GM18508 (cell line): ENCODE measurements around the gene OSBPL5.

Source experiments
- ATAC-seq: cut with Tn5 transposase; IDR thresholded peaks from one replicate; pipeline ENCODE4 v1.9.1; 2021; ENCODE audit warnings: moderate number of reproducible peaks; ENCODE audit not compliant: insufficient read depth, unreplicated experiment

The OSBPL5 gene

DNA sequence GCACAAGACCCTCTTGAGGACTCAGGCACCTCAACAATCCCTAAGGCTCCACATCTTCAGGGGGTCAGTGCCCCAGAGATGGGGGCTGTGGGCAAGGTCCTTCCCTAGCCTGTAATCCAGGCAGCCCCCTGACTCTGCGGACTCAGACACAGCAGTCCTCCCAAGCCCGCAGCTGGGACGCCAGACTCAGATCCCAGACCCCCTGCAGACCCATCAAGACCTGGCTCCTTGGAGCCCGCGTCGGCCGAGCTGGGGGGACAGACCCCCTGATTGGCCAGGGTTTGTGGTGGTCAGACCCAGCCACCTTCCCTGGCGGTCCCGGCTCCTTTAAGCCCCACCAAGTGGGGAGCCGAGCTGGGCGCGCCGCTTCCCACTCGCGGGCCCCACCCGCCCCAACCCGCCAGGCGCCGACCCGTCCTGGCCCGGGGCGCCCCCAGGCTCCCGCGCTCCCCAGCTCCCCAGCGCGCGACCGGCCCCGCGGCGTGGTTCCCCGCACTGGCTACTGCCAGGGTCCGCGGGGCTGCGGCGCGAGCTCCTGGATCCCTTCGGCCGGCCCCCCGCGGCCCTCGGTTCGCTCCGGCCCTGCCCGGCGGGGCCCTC is 458 bp downstream of the OSBPL5 start:
- no peak for ATAC-seq

DNA sequence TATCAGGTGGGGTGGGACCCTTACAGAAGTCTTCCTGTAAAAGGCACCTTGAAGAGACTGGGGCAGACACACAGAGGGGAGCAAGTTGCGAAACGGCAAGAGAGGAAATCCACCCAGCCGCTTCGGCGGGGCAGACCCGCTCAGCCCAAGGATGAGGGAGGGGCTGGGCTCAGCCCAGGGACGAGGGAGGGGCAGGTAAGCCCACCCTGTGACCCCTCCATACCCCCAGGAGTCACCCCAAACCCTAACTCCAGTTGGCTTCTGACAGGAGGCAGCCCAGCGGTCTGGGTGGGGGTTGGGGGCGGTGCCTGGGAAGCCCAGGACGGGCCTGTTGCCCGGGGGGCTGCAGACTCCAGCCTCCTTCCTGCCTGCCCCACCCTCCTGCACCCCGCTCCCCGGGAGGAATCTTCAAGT is 965 bp downstream of the OSBPL5 start:
- ATAC-seq = no peak

DNA sequence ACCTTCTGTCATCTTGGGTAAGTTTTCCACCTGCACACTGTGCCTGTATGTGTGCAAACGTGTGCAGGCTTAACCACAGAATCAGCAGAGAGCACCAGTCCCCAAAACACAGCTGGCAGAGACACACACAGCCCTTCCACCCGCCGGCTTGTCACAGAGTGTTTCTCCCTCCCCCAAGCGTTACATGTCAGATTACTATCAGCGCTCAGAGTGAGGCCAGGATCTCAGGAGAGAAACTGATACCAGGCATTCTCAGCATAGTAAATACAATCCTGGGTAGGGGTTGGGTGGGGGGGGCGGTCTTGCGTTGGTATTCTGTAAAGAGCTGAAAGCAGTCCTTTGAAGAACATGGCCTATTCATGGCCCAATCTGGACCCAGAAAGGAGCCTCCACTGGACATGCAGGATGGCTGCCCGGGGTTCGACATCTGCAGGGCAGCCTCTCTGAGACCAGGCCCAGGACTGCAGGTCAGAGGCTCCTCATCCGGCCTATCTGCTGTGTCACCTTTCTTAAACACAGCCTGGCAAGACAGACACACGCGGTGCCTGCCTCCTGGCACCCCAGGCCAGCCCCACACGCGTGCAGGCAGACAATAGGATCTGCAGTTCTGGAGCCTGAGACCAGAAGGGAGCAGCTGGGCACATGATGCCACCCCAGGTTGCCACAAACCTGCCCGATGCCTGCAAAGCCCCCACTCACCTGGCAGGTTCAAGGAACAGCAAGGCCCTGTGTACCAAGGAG is 1.7 kb downstream of the OSBPL5 start:
- no peak for ATAC-seq

DNA sequence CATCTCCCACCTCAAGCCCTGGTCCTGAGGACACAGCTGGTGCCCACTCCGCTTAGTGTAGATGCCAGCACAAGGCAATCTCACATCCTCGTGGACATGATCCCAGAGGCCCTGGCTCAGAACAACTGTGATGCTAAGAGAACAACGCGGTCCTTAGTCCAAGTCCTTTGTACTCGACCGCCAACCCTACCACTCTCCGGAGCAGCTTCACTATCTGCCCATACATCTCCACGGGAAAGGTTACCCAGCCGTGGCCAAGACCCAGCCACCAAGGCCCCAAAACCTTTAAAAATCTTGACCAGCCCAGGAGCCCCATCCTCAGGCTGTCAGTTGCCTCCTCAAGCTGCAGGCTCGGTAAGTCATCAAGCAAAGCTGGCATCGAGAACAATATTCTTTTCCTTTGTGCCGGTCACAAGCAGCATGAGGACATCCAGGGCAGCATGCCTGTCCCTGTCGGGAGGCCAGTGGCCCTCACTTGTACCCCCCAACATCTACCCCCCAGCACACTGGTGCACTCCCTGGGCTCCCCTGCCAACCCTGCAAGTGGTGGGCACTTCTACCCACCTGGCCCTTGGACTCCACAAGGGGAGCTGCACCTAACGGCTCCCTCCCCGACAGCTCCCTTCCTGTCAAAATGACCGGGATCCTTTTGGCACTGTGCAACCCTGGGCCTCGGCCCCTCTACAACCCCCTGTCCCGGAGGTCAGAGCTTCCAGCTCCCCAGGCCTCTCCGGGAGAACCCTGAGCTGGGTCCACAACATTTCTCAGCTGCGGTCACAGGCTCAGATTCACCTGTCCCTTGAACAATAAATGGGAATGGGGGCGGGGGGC is 2.5 kb downstream of the OSBPL5 start:
- ATAC-seq = no peak

DNA sequence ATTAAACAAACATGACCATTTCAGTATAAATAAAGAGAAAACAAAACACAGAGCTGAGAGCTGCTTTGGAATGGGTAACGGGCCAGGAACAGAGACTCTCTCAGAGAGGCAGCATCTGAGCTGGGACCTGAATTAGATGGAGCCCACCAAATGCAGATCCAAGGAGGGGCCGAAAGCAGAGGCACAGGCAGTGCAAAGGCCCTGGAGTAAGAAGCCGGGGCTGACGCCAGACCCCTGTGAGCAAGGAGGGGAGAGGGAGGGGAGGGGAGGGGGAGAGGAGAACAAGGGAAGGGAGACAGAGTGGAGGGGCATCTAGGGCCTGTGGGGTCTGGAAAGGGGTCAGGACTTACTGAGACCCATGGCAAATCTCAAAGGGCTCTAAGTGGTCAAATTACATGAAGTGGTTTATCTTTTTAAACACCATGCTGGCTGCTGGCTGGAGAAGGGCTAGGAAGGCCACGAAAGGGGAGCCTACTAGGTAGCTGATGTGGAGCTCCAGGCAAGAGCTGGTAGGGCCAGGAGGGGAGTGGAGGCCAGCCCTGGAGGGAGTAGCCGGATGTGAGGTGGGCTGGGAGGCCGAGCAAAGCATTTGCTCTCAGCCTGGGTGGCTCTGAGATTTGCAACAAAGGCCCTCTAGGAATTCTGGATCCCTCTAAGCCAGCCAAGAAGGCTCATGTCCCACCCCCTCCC is 3.2 kb downstream of the OSBPL5 start:
- no peak for ATAC-seq

DNA sequence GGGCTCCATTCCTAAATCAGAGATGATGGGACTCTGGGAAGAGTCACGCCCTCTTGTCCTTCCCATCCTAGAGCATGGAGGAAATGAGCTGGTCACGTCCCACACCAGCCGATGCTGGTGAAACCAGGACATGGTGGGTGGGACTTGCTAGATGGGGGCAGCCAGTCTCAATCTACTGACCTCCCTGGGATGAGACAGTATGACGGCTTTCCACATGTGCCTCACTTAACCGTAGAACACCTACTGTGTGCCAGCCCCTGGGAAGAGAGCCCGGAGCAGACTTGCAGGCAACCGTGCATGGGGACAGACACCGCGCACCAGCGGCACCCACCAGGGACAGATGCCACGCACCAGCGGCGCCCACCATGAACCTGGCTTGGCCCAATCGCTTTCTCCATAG is 3.8 kb downstream of the OSBPL5 start:
- no peak for ATAC-seq

DNA sequence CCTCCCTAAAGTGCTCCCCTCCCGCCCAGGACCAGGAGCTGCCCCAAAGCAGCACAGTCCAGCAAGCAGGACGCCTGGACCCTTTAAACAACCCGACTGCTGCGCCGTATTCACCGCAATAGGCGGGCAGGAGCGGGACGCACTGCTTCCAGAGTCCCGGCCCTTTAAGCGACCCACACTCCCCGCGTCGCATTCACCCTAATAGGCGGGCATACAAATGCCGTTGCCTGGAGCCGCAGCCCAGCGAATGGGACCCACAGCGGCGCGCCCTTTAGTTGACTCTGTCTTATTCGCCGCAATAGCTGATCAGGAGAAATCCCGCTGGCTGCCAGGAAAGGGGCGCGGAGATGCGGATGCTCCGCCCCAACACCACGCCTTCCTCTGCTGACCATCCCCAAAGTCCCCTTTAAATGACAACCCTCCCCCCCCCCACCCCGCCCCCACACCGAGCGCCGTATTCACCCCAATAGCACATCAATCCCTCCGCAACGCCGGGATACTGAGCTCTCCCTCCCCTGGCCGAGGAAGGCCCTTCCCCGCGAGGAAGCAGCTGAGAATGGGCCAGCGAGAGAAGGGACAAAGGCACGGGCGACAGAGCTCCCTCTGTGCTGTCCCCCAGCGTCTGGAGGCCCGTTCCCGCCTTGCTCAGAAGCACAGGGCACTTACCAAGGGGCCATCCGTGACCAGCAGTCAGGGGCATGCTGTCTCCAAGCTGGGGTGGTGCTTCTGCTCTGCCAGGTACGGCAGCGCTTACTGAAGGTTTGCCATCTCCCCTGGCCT is 4.7 kb downstream of the OSBPL5 start:
- no peak for ATAC-seq

DNA sequence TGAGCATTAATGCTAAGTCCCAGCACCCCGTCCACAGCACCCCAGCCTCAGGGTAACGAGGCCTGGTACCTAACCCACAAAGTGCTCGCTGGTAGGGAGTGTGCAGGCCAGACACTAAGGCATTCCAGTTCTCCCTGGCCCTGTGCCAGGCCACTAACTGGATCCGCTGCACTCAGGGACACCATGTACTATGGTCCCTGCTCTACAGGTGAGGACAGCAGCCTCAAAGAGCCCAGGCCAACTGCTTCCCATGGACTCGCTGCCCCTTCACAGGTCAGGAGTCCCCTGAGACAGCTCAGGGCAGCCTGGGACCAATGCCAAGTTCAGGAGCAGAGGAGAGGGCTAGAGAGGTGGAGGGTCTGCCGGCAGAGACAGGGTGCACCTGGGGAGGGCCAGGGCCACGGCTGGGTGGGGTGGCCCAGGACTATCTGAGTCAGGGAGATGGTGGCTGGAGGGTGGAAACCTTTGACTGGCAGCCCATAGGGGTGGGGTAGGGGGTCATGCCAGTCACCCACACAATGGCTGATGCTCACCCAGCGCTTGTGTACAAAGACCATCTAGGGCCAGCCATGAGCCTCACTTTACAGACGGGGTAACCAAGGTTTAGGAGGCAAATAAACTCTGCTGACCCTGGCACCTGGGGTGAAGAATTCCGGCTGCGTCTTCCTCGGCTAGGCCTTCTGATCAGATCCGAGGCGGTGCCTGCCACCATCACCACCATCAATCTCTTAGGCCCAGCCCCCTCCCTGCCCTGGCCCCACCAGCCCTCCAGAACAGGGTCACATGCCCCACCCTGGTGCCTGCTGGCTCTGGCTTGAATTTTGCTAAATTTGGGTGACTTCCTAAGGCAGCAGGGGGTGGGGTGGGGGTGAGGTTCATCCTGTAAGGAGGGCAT is 5.6 kb downstream of the OSBPL5 start:
- ATAC-seq = no peak

DNA sequence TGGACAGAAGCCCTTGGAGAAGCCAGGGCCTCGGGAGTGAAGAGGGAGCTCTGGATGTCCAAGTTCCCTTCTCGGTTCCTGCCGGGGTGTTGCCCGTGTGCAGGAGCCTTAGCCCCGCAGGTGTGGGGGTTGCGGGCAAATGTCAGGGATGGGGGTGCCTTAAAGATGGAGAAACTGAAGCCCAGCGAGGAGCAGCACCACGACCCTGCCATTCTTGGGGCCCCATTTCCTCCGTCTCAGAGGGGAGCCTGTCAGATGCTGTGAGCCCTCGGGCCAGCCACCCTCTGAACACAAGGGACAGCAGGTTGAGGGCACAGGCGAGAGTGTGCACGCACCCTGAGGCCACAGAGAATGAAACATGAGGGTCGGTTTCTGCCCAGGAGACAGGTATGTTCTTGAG is 6.3 kb downstream of the OSBPL5 start:
- no peak for ATAC-seq

DNA sequence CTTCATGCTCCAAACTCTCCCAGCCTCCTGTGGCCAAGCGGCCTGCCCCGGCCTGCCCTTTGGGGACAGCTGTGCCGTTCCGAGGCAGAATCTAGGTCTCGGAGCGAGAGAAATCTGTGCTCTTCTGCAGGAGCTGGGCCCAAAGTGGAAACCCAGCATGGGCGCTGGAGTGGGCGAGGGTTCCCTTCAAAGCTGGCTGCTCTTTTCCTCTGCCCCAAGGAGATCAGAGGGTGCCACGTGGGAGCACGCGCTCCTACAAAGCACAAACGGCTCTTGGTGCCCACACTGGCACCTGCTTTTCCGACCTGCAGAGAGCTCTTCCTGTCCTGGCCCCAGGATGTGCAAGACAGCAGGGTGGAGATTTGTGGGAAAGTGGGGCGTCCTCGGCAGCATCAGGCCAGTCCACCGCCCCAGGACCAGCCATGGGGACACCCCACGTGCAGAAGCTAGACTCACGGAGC is 6.9 kb downstream of the OSBPL5 start:
- no peak for ATAC-seq

DNA sequence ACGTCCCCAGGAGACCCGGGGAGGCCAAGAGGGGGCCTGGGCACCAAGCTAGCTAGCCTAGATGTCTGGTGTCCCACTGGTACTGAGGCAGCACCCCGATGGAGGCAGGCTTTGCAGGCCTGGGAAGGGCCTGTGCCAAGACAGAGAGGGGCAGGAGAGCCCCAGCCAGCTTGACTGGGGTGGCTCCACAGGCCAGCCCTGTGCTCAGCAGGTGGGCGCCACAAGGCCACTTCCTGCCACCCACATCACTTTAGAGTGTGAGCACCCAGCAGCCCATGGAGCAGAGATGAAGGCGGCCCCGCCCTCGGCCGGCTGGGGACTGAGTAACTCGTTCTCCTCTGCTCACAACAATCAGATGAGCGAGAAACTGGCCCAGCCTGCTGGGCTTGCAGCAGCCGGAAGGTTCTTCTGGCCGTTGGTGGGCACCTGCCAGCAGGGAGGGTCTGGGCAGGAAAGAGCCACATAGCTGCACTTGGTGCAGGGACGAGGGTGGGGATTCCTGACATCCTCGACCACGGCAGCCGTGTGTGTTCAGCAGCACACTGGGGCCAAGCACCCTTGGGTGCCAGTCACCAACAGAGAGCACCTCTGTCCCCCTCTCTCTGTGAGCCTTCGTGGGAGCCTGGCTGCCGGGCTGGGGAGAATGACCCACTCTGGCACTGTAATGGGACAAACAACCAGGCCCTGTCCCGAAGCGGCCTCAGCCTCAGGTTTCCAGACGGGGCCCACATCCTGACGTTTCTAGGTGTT is 7.6 kb downstream of the OSBPL5 start:
- ATAC-seq = no peak

DNA sequence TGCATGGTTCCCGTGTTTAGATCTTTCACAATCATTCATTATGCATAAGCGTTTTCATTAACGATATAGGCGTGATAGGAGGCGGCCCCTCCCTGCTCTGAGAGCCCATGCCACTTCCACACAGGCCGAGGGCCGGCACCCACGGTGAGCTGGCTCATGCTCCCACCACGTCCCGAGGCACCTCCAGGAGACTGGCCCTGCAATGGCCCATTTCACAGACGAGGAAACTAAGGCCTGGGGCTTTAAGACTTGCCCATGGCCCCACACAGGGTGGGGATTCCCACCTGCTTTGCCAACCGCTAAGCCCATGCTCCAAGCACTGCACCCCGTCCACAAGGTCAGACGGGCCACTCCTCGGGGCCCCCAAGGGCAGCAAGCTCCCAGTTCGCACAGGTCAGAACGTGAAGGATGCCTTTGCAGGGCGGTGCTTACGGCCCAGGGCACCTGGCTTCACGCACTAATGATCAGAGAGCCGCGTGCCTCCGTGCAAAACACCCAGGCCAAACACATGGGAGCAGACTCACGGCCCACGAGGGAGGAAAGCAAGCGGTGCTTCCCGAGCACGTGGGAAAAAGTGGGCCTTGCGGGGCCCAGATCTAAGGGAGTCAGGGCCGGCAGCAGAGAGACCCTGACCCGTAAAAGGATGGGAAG is 8.3 kb downstream of the OSBPL5 start:
- ATAC-seq = no peak

DNA sequence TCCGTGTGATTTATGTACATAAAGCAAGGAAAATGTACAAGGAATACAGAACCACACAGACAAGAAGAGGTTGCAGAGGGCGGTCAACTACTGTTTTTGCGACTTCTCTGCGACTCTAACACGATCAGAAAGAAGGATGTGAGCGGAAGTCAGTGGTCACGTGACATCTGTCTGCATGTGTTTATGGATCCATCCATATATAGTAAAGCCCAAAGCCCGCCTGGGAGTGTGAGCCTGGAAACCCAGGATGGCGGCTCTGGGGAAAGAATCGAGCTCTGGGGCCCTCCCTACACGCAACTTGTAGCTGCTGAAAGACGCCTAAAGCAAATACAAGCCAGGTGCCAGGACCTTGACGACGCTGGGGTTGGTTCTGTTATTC is 8.8 kb downstream of the OSBPL5 start:
- ATAC-seq = no peak

DNA sequence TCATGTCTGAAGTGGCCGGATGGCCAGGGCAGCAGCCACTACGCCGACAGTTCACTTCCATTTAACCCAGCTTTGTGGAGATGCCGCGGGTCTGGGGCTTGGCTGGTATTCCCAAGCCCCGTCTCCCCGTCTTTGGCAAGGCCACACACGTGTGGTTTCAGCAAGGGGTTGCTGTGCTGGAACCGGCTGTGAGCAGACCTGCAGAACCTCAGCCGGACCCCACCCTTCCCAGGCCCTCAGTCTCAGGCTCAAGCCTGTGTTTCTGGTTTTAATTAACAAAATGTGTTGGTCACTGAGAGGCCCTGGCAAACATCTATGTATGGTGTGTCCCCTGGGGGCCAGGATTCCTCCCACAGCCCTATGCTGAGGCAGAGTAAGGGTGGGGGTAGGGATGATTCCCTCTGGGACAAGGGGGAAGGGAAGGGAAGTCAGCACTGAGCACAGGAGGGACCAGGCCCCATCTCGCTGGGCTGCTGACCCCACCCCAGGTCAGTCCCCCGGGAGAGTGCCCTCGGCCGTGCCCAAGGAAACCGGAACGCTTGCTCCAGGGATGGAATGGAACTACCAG is 9.3 kb downstream of the OSBPL5 start:
- ATAC-seq = no peak

DNA sequence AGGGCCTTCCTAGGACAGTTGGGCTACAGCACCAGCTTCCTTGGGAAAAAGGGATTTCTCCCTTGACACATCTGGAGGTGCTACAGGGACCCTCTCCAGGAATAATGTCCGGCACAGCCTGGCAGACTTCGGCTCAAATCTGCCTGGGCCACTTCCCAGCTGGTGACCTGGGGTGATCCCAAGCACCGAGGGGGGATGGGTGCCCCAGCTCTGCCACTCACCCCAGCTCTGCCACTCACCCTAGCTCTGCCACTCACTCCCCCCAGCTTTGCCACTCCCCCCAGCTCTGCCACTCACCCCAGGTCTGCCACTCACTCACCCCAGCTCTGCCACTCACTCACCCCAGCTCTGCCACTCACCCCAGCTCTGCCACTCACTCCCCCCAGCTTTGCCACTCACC is 9.9 kb downstream of the OSBPL5 start:
- no peak for ATAC-seq

DNA sequence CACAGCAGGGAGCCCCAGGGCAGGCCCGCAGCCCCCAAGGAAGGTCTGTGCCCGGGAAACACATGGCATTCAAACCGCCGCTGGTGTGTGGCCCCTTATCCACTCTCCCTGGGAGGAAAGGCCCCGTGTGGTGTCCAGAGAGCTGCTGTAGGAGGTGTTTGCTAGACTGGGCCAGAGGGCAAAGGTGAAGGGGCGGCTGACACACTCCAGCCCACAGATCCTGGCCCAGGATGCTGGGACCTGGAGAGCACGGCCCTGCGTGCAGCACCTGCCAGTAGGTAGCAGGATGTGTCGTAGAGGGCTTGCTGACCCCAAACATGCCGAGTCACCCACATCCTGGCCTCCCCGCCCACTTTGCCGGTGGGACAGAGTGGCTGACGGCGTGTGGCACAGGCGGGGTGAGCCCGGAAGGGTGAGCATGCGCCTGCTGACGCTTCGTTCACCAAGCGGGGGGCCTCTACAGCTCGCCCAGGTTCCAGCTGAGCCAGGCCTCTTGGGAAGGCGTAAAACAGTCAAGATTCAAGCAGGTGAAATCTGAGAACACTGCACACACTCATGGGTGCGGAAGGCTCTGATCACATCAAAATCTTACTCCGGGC is 11.0 kb downstream of the OSBPL5 start:
- ATAC-seq = no peak

DNA sequence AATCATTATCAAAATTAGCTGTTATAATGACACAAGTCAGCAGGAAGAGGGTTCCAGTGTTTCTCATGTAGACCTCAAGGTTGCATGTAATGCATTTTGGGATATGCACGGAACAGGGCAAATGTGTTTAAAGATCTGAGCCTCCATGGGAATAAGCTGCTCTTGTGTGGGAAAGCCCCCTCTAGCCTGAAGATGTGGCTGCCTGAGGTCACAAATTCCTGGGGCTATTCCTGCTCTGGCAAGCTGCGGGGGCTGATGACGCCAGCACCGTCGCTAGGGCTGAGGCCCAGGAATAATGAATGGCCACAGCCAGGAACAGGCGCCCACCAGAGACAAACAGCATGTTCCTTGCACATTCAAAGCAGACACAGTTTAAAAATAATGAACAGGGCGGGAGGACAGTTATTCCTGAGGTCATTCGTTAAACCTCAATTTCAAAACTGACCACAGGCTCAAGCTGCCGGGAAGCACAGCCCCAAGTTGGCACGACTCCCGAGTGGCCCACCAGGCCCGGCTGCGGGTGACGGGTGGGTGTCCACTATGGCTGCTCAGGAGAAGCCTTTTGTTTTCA is 11.7 kb downstream of the OSBPL5 start:
- ATAC-seq = no peak
